ENCODE measurements around the gene TELO2.

TELO2 gene

GRCh38 chr16:1474082-1474795, 18.9 kb upstream of the TELO2 start:
- Histone ChIP-seq H3K9me3 (ENCODE audit: low read length) (no peaks in the 10 kb centered on the region), H3K4me2 (ENCODE audit: low read length) (peak overlapping the region; percentile 93), H2AFZ (ENCODE audit: low read length) (no peak overlapping the region), H3F3A (ENCODE audit: insufficient read depth, low read length) (no peaks in the 10 kb centered on the region), H3K27me3 (ENCODE audit: insufficient read depth, low read length) (no peaks in the 10 kb centered on the region), H4K20me1 (ENCODE audit: insufficient read depth, low read length) (no peaks in the 10 kb centered on the region), H3K9ac (ENCODE audit: low read length) (peak overlapping the region; percentile 95), H3K4me3 (ENCODE audit: low read depth, low read length, poor library complexity, severe bottlenecking) (peak overlapping the region; percentile 74), H3K36me3 (ENCODE audit: insufficient read depth, low read length) (no peaks in the 10 kb centered on the region; the same call in 1 of the 2 replicates), H3K27ac (ENCODE audit: low read depth, low read length, poor library complexity, severe bottlenecking) (no peak overlapping the region), H3K4me1 (ENCODE audit: insufficient read depth, low read length, severe bottlenecking) (peaks cover 27% of the 10 kb centered on the region), H3K79me2 (ENCODE audit: insufficient read depth, low read length) (peaks cover 6% of the 10 kb centered on the region), H3K9me2 (ENCODE audit: low read depth, low read length) (no peaks in the 10 kb centered on the region)
- no peak for TF ChIP-seq CTCF (IDR thresholded peaks at IDR 0.05; ENCODE audit: low read length)
- no peak for TF ChIP-seq EZH2 (IDR thresholded peaks at IDR 0.05; ENCODE audit: borderline replicate concordance, low read length)

DNA sequence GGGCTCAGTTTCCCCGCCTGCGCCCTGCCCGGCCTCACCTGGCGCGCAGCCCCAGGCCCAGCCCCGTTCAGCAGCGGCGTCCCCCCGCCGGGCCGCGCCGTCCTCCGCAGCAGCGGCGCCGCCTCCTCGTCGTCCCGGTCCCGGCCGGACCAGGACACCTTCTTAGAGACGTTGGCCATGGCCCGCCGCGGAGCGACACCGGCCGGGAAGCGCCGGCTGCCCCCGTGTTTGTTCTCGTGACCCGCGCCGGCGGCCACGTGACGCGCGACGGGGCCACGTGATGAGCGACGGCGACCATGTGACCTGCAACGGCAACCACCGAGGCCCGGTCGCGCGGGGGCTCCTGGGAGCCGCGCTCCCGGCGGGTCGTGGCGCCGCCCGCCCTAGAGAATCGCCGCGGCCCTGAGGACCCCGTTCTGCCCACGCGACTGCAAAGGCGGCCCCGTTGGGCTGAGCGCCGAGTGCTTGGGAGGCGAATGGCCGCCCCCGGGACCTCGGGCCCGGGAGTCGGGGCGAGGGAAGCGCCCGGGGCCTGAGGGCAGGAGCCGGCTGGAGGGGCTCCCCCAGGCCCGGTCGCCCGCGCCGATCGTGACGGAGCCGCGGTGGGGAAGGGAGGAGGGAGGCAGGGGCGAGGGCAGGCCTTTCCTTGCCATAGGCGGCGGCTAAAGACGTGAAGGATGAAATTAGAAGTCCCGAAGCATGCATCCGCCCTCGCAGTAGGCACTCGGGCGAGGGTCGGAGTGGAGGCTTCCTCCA, 18.2 kb upstream of the TELO2 start, which contains the start of gene CLCN7:
CLCN7 (minus strand) TSS at position 233 of the 756 bp plus-strand sequence; CDS start at position 179, 54 bp downstream.
- Histone ChIP-seq H4K20me1 (ENCODE audit: insufficient read depth, low read length) (no peaks in the 10 kb centered on the region), H3F3A (ENCODE audit: insufficient read depth, low read length) (no peaks in the 10 kb centered on the region), H3K4me3 (ENCODE audit: low read depth, low read length, poor library complexity, severe bottlenecking) (peak within 1 kb of the TSS; percentile 74), H2AFZ (ENCODE audit: low read length) (no peak within 1 kb of the TSS), H3K9me3 (ENCODE audit: low read length) (no peaks in the 10 kb centered on the region), H3K36me3 (ENCODE audit: insufficient read depth, low read length) (no peaks in the 10 kb centered on the region; the same call in 1 of the 2 replicates), H3K9me2 (ENCODE audit: low read depth, low read length) (no peaks in the 10 kb centered on the region), H3K27me3 (ENCODE audit: insufficient read depth, low read length) (no peaks in the 10 kb centered on the region), H3K4me2 (ENCODE audit: low read length) (peak within 1 kb of the TSS; percentile 93), H3K9ac (ENCODE audit: low read length) (peak within 1 kb of the TSS; percentile 95), H3K79me2 (ENCODE audit: insufficient read depth, low read length) (0 out of 2 replicates have a peak, but pooled peaks cover 5% of the 10 kb centered on the region), H3K4me1 (ENCODE audit: insufficient read depth, low read length, severe bottlenecking) (peaks cover 27% of the 10 kb centered on the region), H3K27ac (ENCODE audit: low read depth, low read length, poor library complexity, severe bottlenecking) (no peak within 1 kb of the TSS)
- no peak for TF ChIP-seq EZH2 (IDR thresholded peaks at IDR 0.05; ENCODE audit: borderline replicate concordance, low read length)
- TF ChIP-seq CTCF (IDR thresholded peaks at IDR 0.05; ENCODE audit: low read length) = no peak

DNA sequence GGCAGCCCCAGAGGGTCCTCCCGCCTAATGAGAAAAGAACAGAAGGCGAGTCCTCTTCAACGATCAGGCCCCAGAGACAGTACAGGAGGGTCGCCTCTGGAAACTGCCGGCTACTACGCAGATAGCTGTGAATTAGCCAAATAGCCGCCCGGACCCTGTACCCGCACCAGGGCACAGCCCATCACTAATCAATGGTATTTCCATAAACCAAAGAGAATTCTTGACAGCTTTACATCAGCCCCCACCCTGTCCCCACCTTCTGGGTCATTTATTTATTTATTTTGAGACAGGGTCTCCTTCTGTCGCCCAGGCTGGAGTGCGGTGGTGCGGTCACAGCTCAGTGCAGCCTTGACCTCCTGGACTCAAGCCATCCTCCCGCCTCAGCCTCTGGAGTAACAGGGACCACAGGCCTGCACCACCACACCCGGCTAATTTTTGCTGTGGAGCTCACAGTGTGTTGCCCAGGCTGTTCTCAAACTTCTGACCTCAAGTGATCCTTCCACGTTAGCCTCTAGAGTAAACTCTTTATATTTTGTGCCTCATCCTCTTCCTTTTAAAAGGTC, 17.5 kb upstream of the TELO2 start:
- H3K36me3 ChIP-seq (ENCODE audit: insufficient read depth, low read length) = no peaks in the 10 kb centered on the region; the same call in 1 of the 2 replicates
- TF ChIP-seq EZH2 (IDR thresholded peaks at IDR 0.05; ENCODE audit: borderline replicate concordance, low read length) = no peak
- TF ChIP-seq CTCF (IDR thresholded peaks at IDR 0.05; ENCODE audit: low read length) = no peak
- H3K9ac ChIP-seq (ENCODE audit: low read length) = peak overlapping the region; percentile 95
- H3K9me3 ChIP-seq (ENCODE audit: low read length) = no peaks in the 10 kb centered on the region
- peaks cover 27% of the 10 kb centered on the region for H3K4me1 ChIP-seq (ENCODE audit: insufficient read depth, low read length, severe bottlenecking)
- no peaks in the 10 kb centered on the region for H3K9me2 ChIP-seq (ENCODE audit: low read depth, low read length)
- H4K20me1 ChIP-seq (ENCODE audit: insufficient read depth, low read length) = no peaks in the 10 kb centered on the region
- no peaks in the 10 kb centered on the region for H3K27me3 ChIP-seq (ENCODE audit: insufficient read depth, low read length)
- no peak overlapping the region for H3K27ac ChIP-seq (ENCODE audit: low read depth, low read length, poor library complexity, severe bottlenecking)
- peak overlapping the region; percentile 93 for H3K4me2 ChIP-seq (ENCODE audit: low read length)
- 0 out of 2 replicates have a peak, but pooled peaks cover 5% of the 10 kb centered on the region for H3K79me2 ChIP-seq (ENCODE audit: insufficient read depth, low read length)
- H3K4me3 ChIP-seq (ENCODE audit: low read depth, low read length, poor library complexity, severe bottlenecking) = peak overlapping the region; percentile 74
- no peak overlapping the region for H2AFZ ChIP-seq (ENCODE audit: low read length)
- no peaks in the 10 kb centered on the region for H3F3A ChIP-seq (ENCODE audit: insufficient read depth, low read length)
